ENCODE data around the gene EPHB1.

The EPHB1 gene

GRCh38 chr3:135136361-135137100, 341.5 kb downstream of the EPHB1 start:
- Histone ChIP-seq H3K27me3 (ENCODE audit: insufficient read depth, poor library complexity, severe bottlenecking) (no peaks in the 10 kb centered on the region), H3K4me3 (replicated peaks; ENCODE audit: insufficient read depth, low read length) (no peak overlapping the region), H3K27ac (replicated peaks) (no peak overlapping the region)
- DNase-seq (ENCODE audit: low read depth in 1 of 2, low spot score in 1 of 2) = no peak
- TF ChIP-seq CTCF (IDR thresholded peaks at IDR 0.05; ENCODE audit: insufficient read depth, low read length) = no peak
- no peak for TF ChIP-seq SPI1 (IDR thresholded peaks at IDR 0.05; ENCODE audit: borderline replicate concordance, low read depth)
- TF ChIP-seq REST (IDR thresholded peaks at IDR 0.05; ENCODE audit: insufficient replicate concordance, low read depth) = no peak
- no peak for TF ChIP-seq POLR2AphosphoS5 (IDR thresholded peaks at IDR 0.05; ENCODE audit: low read depth)
- TF ChIP-seq GABPA (IDR thresholded peaks at IDR 0.05; ENCODE audit: low read depth) = no peak

- H3K4me3 ChIP-seq (replicated peaks; ENCODE audit: insufficient read depth, low read length) = no peak overlapping the region
- H3K27ac ChIP-seq (replicated peaks) = no peak overlapping the region
- no peak for DNase-seq (ENCODE audit: low read depth in 1 of 2, low spot score in 1 of 2)
- TF ChIP-seq REST (IDR thresholded peaks at IDR 0.05; ENCODE audit: insufficient replicate concordance, low read depth) (no peak), CTCF (IDR thresholded peaks at IDR 0.05; ENCODE audit: insufficient read depth, low read length) (no peak), GABPA (IDR thresholded peaks at IDR 0.05; ENCODE audit: low read depth) (no peak), POLR2AphosphoS5 (IDR thresholded peaks at IDR 0.05; ENCODE audit: low read depth) (no peak), SPI1 (IDR thresholded peaks at IDR 0.05; ENCODE audit: borderline replicate concordance, low read depth) (no peak)
- H3K27me3 ChIP-seq (ENCODE audit: insufficient read depth, poor library complexity, severe bottlenecking) = no peaks in the 10 kb centered on the region
Measured at GRCh38 chr3:135137296-135137695, 342.2 kb downstream of the EPHB1 start.

- DNase-seq (ENCODE audit: low read depth in 1 of 2, low spot score in 1 of 2) = no peak
- no peaks in the 10 kb centered on the region for H3K27me3 ChIP-seq (ENCODE audit: insufficient read depth, poor library complexity, severe bottlenecking)
- TF ChIP-seq GABPA (IDR thresholded peaks at IDR 0.05; ENCODE audit: low read depth) (no peak), REST (IDR thresholded peaks at IDR 0.05; ENCODE audit: insufficient replicate concordance, low read depth) (no peak), CTCF (IDR thresholded peaks at IDR 0.05; ENCODE audit: insufficient read depth, low read length) (no peak), POLR2AphosphoS5 (IDR thresholded peaks at IDR 0.05; ENCODE audit: low read depth) (no peak), SPI1 (IDR thresholded peaks at IDR 0.05; ENCODE audit: borderline replicate concordance, low read depth) (no peak)
Measured at GRCh38 chr3:135138776-135139175, 343.7 kb downstream of the EPHB1 start.

More at GRCh38 chr3:135138776-135139175, 343.7 kb downstream of the EPHB1 start:
- Histone ChIP-seq H3K4me3 (replicated peaks; ENCODE audit: insufficient read depth, low read length) (no peak overlapping the region), H3K27ac (replicated peaks) (no peak overlapping the region)
